SIG-M5 (cell line): Measurements from ENCODE around the gene IL31RA.

Experiments
- DNase-seq: peaks from one replicate; lab custom pipeline; 2025; lab: John Stamatoyannopoulos, UW

The IL31RA gene

DNA sequence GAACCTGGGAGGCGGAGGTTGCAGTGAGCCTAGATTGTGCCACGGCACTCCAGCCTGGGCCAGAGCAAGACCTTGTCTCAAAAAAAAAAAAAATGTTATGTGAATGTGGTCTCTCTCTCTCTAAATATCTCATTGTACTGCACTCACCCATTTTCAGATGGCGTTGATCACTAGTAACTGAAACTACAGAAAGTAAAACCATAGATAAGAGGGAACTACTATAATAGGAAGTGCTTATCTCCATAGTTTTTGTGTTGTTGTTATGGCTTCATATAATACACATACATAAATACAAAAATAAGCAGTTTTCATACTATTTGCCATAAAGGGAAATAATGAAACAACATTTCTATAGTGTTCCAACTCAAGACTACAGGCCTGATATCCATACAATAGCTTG, 9.1 kb downstream of the IL31RA start:
- peak; percentile 34 for DNase-seq

DNA sequence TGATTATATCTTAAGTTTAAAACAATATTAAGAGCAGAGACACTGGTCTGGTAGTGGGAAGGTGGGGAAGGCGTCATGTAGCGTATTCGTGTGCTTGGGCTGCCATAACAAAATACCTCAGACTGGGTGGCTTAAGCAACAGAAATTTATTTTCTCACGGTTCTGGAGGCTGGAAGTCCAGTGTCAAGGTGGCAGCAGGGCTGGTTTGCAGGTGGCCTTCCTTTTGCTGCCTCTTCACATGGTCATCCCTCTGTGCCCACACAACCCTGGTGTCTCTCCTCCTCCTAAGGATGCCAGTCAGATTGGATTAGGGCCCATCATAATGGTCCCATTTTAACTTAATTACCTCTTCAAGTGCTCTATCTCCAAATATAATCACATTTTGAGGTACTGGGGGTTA, 9.6 kb downstream of the IL31RA start:
- no peak for DNase-seq

DNA sequence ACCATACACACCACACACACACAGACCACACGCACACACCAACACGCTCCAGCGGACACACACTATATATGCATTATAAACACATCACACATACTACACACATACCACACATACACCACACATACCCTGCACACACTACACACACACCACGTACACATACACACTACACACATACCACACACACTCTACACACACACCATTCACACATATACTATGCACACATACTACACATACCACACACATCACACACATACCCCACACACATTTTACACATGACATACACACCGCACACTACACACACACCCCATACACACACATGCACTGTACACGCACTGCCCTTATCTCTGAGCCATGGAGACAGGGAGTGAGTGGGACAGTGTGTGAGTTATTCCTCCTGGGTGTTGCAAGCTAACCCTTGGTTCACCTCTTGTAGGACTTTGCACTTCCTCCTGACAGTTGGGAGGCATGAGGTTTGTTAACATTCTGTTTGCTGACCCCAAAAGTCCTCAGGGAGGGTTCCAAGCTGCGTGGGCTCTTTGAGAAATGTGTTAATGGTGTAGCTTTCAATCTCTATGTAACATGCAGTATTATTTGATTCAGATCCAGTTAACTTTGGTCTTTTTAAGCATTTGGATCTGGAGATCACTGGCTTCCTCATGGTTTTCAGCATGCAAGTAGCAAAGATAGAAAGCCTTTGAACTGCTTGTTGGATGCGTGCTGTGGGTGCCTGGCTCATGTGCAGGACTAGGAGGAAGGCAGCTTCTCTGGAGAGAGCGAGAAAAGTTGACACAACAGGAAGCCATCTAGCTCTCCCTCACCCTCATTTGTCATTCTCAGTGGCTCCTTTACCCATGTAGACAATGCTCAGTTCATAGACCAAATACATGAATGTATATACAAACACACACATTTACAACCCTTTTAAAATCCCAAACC, 13.7 kb downstream of the IL31RA start:
- peak; percentile 34 for DNase-seq

DNA sequence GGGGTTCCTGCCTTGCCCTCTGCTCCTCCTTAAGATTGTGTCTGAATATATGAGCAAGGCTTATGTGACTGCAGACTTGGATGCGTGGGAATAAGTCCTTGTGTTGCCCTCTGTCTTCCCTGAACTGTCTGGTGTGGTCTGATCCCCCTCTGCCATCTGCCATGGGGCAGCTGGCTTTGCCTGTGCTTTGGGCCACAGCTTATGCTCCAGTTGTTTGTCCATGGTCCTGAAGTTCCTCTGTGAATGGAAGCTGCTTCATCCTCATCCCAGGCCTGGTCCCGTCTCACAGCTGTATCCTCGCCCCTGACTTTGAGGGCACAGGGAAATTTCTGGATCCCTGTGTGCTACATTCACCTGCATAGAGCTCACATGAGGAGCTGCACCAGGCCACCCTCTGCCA, 14.7 kb downstream of the IL31RA start:
- DNase-seq = no peak

DNA sequence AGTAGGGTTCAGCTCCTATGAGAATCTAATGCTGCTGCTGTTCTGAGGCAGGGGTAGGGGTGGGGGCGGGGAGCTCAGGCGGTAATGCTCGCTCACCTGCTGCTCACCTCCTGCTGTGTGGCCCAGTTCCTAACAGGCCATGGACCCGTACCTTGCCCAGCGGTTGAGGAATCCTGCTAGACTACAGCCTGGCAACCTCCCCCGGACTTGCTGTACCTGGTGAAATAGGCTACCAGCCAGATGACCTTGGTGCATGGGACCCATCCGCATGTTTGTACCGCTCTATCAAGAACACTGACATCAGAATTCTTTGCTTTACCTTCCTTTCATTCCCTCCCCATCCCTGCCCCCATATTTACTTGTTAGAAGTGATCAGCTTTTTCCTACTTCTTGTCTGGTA, 15.3 kb downstream of the IL31RA start:
- DNase-seq = no peak

DNA sequence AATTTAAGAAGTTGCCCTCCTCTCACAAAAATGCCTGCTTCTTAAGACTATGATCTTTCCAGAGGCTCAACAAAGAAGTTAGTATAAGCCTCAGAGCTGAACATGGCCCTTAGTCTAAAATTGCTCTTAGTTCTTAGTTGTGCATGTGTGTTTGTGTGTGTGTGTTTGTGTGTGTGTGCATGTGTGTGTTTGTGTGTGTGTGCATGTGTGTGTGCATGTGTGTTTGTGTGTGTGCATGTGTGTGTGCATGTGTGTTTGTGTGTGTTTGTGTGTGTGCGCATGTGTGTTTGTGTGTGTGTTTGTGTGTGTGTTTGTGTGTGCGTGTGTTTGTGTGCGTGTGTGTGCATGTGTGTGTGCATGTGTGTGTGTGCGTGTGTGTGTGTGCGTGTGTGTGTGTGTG, 15.8 kb downstream of the IL31RA start:
- no peak for DNase-seq

DNA sequence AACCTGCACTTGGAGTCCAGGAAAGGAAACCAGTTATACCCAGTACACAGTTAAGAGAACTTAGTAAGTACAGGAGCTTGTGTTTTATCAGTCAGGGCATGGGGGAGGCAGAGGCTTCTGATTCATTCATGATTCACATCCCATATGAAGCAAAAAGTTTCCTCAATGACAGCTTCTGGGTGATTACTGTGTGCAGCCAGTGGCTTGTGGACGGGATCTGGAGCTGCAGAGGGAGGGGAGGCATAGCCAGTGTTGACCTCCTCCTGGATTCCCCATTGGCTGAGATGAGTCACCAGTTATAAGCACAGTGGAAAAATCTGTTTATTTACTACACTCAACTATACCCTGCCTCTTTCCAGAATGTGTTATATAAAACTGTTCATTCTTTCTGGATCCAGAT, 17.7 kb downstream of the IL31RA start:
- DNase-seq = peak; percentile 45

DNA sequence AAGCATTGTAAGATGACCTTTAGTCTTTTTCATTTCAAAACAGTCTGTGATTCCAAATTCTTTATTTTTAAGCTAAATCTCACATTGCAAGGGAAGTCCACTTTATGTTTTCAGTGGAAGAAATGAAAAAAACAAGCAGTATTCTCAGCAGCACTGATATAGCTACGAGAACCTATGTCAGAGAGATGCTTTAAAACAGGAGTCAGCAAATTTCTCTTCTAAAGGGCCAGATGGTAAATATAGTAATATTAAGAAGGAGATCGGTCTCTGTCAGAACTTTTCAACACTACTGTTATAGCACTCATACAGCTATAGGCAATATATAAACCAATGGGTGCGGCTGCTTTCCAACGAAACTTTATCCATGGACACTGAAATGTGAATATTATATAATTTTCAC, 18.7 kb downstream of the IL31RA start:
- DNase-seq = no peak

DNA sequence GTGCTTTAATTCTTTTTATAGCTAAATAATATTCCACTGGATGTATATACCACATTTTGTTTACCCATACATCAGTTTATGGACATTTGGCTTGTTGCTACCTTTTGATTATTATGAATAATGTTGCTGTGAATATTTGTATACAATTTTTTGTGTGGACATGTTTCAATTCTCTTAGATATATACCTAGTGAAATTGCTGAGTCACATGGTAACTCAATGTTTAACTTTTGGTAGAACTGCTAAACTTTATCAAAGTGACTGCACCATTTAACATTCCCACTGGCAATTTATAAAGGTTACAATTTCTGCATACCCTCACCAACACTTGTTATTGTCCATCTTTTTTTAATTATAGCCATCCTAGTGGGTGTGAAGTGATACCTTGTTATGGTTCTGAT, 22.1 kb downstream of the IL31RA start:
- DNase-seq = no peak

DNA sequence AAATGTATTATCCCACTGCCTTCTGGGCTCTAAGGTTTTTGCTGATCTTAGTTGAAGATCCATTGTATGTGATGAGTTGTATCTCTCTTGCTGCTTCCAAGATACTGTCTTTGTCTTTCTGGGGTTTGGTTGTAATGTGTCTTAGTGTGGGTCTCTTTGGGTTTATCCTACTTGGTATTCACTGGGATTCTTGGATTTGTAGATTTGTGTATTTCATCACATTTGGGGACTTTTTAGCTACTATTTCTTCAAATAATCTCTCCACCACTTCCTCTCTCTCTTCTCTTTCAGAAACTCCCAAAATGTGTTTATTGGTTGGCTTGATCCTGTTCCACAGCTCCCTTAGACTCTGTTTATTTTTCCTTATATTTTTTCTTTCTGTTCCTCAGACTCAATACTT, 26.5 kb downstream of the IL31RA start:
- no peak for DNase-seq

DNA sequence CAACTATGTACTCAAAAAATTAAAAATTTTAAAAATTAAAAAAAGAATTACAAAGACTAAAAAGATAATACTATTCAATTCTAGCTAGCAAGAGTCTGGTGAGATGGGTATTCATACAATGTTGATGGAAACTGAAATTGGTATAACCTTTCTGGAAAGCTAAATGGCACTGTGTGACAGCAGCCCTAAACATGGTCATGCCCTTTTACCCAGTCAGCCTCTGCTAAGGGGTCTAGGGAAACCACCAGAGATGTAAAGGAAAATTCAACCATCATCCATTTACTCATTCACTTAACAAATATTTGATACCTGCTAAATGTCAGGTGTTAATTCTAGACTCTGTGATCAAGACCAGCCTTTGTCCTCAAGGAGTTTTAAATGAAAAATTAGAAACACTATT, 29.3 kb downstream of the IL31RA start:
- no peak for DNase-seq

DNA sequence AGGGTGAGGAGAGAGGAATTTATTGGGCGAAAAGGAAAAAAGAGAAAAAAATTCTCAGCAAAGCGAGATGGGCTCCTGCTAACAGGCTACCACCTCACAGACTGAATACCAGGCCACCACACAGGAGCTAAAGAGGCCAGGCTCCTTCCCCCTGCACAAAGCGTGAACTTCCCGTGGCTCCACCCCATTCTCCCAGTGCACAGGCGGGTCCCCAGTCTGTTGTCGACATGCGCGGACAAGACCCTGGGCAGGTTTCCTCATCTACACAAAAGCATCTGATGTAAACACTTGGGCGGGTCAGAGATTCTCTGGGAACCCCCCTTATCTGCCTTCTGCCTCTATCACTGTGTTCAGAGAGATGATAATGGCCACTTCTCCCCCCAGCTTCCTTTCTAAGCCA, 34.2 kb downstream of the IL31RA start:
- DNase-seq = no peak

DNA sequence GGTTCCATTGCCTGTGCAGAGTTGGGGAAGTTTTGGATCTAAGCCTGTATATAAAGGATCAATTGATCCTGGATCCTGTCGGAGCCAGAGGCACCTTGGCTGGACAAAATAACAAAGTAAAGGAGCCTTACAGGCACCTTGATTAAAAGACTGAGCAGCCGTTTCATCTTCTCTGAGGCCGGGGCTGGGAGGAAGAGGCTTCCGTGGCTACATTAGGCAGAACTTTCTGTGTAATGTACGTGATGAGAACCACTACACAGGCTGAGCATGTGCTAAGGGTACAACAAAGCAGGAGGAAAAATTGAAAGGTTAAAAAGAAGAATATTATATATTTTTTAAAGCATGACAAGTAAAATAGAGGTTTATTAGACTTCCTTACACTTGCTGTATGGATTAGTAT, 37.0 kb downstream of the IL31RA start:
- no peak for DNase-seq

DNA sequence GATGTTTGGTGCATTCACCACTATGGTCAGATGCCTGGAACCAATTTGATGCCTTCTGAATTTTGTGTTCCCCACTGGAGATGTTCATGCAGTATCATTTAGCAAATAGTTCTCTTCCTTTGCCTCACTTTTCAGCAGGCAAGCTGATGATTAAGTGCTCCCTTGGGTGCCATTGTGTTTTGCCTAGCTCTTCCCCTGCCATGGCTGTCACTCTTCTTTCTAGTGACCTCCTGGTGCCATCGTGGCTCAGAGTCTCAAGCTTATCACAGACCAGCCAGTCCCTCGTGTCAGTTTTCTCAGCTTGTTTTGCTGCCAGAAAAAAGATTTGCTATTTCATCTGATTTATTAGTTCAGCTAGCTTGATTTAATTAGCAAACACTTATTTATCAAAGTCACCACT, 41.3 kb downstream of the IL31RA start:
- no peak for DNase-seq

DNA sequence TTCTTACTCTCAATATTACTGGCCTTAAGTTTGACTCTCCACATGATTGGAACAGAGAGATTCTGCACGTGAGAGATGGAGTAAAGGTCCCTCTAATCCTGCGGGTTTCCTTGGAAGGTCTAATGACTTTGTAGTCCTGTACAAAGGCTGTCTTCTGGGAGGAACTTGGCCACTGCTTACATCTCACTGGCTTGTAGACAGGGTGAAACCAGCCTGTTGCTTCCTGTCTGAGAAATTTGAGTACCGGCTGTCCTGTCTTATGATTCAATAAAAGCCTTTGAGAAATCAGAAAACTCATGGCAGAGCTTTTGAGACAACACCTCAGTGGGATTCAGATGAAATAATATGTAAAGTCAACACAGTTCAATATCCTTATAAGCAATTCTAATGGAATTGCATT, 43.0 kb downstream of the IL31RA start:
- no peak for DNase-seq

DNA sequence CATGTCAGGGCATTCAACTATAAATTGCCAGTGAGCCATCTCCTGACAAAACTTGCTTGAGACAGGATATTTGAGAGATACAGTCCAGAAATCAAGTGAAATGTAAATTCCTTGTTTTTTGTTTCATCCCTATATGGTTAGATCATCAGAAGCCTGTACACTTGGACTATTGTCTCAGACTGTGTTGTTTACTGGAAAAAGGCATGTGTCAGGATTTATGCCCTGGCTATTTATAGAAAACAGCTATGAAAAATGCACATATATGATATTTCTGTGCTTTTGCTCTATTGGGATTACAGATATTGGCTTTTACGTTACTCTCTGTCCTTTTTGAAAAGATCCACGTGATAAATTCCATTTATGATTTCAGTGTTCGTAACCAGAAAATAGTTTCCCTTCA, 44.2 kb downstream of the IL31RA start:
- no peak for DNase-seq

DNA sequence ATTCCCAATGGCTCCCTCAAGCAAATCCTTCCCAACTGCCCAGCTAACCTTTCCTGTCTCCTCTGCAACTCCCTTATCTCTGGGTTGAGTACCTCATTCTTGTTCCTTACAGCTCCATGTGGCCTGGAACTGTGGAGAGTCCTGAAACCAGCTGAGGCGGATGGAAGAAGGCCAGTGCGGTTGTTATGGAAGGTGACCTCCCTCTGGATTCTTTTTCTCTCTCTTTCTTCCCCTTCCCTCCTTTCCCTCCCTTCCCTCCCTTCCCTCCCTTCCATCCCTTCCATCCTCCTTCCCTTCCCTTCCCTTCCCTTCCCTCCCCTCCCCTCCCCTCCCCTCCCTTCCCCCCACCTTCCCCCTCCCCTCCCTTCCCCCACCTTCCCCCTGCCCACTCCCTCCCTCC, 45.1 kb downstream of the IL31RA start:
- no peak for DNase-seq

DNA sequence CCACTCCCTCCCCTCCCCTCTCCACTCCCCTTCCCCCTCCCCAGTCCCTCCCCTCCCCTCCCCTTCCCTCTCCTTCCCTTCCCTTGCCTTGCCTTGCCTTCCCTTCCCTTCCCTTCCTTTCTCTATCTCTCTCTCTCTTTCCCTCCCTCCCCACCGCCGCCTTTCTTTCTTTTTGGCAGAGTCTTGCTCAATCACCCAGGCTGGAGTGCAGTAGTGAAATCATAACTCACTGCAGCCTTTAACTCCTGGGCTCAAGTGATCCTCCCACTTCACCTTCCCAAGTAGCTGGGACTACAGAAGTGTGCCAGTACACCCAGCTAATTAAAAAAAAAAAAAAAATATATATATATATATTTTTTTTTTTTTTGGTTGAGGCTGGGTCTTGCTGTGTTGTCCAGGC, 45.5 kb downstream of the IL31RA start:
- DNase-seq = no peak

DNA sequence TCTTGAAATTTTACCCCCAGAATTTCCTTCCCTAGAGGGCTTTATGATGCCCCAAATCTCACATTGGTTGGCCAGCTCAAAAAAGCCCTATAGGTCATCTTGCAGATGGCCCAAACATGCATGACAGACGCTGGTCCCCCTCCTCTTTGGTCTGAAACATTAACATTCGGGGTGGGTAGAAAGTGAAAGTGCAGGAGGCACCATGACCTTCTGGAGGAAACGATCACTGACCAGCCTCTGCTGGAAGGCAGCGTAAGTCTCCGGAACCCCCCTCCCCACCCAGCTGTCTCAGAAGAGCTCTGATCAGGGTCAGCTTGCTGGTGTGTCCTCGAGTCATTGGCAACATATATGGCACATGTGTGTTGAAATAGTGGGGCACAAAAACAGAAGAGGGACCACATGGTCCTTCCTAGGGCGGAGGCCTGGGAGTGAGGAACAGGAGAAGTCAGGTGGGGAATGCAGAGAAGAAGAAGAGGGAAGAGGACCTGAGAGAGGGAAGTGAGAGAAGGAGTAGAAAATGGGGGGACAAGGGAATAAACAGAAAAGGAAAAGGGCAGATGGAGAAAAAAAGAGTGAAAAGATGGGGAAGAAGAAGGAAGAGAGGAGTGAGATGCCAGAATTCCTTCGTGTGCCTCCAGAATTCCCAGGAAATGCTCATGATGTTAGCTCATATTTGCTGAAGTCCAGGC, 46.2 kb downstream of the IL31RA start:
- DNase-seq = no peak

DNA sequence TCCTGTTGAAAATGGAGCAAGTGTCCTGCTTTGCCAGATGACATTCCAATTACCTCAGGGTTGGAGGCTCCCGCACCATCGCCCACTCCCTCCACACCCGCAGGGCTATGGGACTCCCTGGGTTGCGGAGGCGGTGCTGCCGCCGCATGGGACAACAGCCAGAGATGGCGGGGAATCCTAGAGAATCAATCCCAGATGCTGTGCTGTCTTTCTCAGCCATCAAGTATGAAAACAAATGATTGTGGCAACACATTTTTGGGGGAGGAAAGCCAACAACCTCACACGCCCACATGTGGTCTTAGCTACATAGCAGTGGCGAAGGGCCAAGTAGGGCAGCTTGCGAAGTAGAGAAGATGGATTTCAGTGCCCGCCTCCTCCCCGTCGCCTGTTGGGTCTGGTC, 46.7 kb downstream of the IL31RA start:
- DNase-seq = no peak

DNA sequence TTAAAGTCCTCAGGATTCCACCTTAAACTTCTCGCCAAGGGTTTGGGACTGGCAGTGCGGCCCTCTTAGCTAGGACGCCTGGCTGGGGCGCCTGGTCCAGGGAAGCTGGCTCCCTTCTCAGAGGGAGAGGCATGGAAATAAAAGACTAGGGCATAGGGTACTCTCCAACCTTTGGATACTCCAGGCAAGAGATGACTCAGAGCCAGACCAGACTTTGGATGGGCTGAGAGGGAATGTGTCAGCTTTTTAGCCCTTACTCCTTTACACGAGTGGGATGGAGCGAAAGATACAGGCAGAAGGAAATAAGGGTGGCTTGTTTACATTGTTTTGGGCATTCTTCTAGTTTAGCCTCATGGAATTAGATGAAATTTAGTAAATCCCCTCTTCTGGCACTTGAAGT, 48.2 kb downstream of the IL31RA start:
- DNase-seq = no peak

DNA sequence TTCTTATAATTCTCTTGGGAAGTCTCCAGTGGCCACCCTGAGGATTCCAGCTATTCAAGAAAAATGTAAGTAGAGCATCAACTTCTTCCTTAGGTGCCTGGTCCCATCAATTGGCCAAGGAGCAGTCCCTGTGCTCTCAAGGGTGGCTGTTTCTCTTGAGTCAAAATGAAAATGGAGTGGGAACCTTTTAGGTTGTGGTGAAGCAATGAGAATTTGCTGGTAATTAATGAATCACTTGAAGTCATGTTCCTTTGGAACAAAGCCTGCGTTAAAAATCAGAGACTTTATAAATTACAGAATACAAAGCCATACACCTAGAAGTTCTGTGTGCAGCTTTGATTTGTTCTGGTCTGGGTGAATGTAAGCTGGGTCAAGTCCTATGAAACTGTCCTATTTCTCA, 48.9 kb downstream of the IL31RA start:
- no peak for DNase-seq

DNA sequence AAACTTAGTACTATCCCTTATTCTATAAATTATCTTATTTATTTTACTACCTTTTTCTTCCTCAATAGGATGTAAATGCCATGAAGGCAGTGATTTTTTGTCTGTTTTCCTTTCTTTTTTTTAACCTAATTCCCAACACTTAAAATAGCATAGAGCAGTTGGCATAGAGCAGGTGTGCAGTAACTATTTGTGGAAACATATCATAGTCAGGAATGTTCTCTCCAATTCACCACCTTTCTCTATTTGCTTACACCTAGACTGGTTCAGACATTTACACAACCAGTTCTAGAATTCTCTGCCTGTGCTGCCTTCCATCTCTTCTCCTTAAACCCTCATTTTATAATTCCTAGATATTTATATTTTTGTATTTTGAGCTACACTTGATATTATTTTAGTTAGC, 49.6 kb downstream of the IL31RA start:
- DNase-seq = no peak

DNA sequence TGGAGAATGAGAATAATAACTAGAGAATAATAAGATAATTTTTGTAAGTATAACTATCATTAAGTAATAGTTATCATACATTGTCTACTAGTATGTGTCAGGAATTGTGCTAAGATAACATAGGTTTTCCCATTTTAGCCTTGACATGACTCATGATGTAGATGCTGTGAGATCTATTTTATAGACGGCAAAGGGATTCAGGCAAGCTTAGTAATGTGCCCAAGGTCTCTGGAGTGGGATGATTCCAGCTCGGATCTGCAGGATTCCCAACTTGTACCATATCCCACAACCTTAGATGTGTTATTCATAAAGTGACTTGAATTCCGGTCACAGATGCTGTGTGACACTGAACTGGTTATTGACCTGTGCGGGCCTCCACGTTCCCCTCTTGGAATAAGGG, 51.5 kb downstream of the IL31RA start:
- DNase-seq = no peak
